Myocyte (in vitro differentiated cells): ENCODE measurements around the gene FCN1. TPM values are rescaled to one million over a fixed set of nuclear protein-coding genes. Genes with fewer than 3 reads are reported as not detected.
"Not testable (repeated sequence)": the region's sequence is repeated elsewhere in the genome, so short reads cannot be mapped to it uniquely, and the experiment has no call there.

ENCODE experiments used
- DNase-seq: peaks from one replicate; pipeline ENCODE4 v3.0.0-alpha.2; 2012; ENCODE audit warnings: low read depth
- total RNA-seq: library from RNA; depleted of rRNA; stranded (reverse); fragments of >200 nt; gene quantifications from 2 replicates; pipeline ENCODE4 v1.2.3, GENCODE V29; 2014

FCN1 gene
- total RNA-seq, 1 donor from 2014 or later, result not detected

DNA sequence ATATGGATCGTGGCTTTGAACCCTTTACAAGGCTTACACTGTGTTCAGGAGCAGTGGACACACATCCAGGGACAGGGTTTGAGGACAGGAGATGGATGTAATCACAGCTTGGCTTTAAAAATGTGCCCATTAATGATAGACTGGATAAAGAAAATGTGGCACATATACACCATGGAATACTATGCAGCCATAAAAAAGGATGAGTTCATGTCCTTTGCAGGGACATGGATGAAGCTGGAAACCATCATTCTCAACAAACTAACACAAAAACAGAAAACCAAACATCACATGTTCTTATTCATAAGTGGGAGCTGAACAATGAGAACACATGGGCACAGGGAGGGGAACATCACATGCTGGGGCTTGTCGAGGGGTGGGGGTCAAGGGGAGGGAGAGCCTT lies 60.3 kb downstream of the FCN1 start:
- not testable (repeated sequence) for DNase-seq

DNA sequence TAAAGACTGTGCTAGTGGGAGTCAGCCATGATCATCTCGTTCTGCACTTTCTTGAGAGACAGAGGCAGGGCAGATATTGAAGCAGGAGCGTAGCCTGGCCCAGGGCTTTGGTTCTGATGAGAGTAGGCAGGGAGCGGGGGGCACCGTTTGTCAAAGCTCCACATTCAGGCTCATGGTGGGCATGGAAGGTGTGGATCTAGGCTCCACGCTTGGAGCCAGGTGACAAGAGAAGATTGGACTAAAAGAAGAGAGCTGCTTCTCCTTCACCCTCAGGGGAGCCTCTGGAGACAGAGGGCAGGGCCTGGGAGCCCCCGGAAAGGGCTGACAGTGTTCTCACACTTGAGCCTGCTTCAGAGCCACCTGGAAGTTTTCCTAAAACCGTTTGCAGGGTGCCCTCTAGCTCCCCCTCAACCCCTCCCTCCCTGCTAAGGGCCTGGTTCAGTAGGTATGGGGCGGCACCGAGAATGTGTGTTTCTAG lies 61.8 kb downstream of the FCN1 start:
- no peak for DNase-seq

Other genes starting within 250 kb of the FCN1 start
- gene FCN2, start 37.1 kb downstream of the FCN1 start, total RNA-seq, result not detected in 2 replicates
- not detected in 2 replicates for gene OLFM1, start 169.8 kb upstream of the FCN1 start, total RNA-seq